ENCODE results near the gene RANBP17.

The RANBP17 gene

GRCh38 chr5:170937072-170937471 is 75.3 kb downstream of the RANBP17 start:
- no peak for DNase-seq (ENCODE audit: low read depth)
- no peak overlapping the region for H3K4me3 ChIP-seq (ENCODE audit: low read depth, low read length)
- TF ChIP-seq CTCF (IDR thresholded peaks at IDR 0.05; ENCODE audit: insufficient read depth, low read depth, low read length, missing control alignments): no peak

- H3K4me3 ChIP-seq (ENCODE audit: low read depth, low read length): no peak overlapping the region
- TF ChIP-seq CTCF (IDR thresholded peaks at IDR 0.05; ENCODE audit: insufficient read depth, low read depth, low read length, missing control alignments): no peak
- DNase-seq (ENCODE audit: low read depth): no peak
These were observed 76.1 kb downstream of the RANBP17 start for GRCh38 chr5:170937914-170938313.

GRCh38 chr5:170939178-170939577 is 77.4 kb downstream of the RANBP17 start:
- no peak for TF ChIP-seq CTCF (IDR thresholded peaks at IDR 0.05; ENCODE audit: insufficient read depth, low read depth, low read length, missing control alignments)
- no peak overlapping the region for H3K4me3 ChIP-seq (ENCODE audit: low read depth, low read length)
- no peak for DNase-seq (ENCODE audit: low read depth)

- peak; percentile 0 for DNase-seq (ENCODE audit: low read depth)
- H3K4me3 ChIP-seq (ENCODE audit: low read depth, low read length): no peak overlapping the region
- TF ChIP-seq CTCF (IDR thresholded peaks at IDR 0.05; ENCODE audit: insufficient read depth, low read depth, low read length, missing control alignments): no peak
These were observed 80.0 kb downstream of the RANBP17 start for GRCh38 chr5:170941788-170942187.

GRCh38 chr5:170945275-170945674 is 83.5 kb downstream of the RANBP17 start:
- no peak for TF ChIP-seq CTCF (IDR thresholded peaks at IDR 0.05; ENCODE audit: insufficient read depth, low read depth, low read length, missing control alignments)
- H3K4me3 ChIP-seq (ENCODE audit: low read depth, low read length): no peak overlapping the region

GRCh38 chr5:170960567-170960966 is 98.7 kb downstream of the RANBP17 start:
- no peak overlapping the region for H3K4me3 ChIP-seq (ENCODE audit: low read depth, low read length)
- DNase-seq (ENCODE audit: low read depth): no peak
- TF ChIP-seq CTCF (IDR thresholded peaks at IDR 0.05; ENCODE audit: insufficient read depth, low read depth, low read length, missing control alignments): no peak

More at GRCh38 chr5:170945275-170945674, 83.5 kb downstream of the RANBP17 start:
- DNase-seq (ENCODE audit: low read depth): no peak

- no peak for DNase-seq (ENCODE audit: low read depth)
- no peak for TF ChIP-seq CTCF (IDR thresholded peaks at IDR 0.05; ENCODE audit: insufficient read depth, low read depth, low read length, missing control alignments)
- no peak overlapping the region for H3K4me3 ChIP-seq (ENCODE audit: low read depth, low read length)
These were observed 101.7 kb downstream of the RANBP17 start for GRCh38 chr5:170963521-170963920.

Data from GM12865 (cell line).